HepG2 (cell line): ENCODE data around the gene KLRF2. TPM values are rescaled to one million over a fixed set of nuclear protein-coding genes. Genes with fewer than 3 reads are reported as not detected.

ENCODE experiments used
- ATAC-seq: fragments of 200-7000 bp; cut with Tn5 transposase; 3 replicates; pipeline ENCODE4 v1.9.1; 2020; ENCODE audit warnings: mild to moderate bottlenecking, moderate library complexity
- BruUV-seq: library from RNA; stranded (reverse); fragments of 400-500 nt; replicated peaks from 2 replicates; lab custom pipeline; 2021; lab: Mats Ljungman, UMichigan
- CTCF ChIA-PET: fragments of 300-600 bp; formaldehyde crosslinking; extraction: SDS; loops from one replicate; lab custom pipeline; 2021; ENCODE audit warnings: low total read pairs, inconsistent platforms, low intra/inter-chr PET ratio; lab: Yijun Ruan, JAX
- POLR2A ChIA-PET: fragments of 350-600 bp; sonication (Branson Sonifier 250); formaldehyde crosslinking; loops from one replicate; lab custom pipeline; 2020; ENCODE audit warnings: antibody characterized with exemption, inconsistent platforms; lab: Yijun Ruan, JAX
- DNase-seq: peaks from one replicate; pipeline ENCODE4 v3.0.0-alpha.2; 2015; ENCODE audit warnings: low spot score
- FAIRE-seq: peaks from 3 replicates; lab custom pipeline; 2011; peaks lifted over from hg19 to GRCh38; lab: Jason Lieb, UNC
- H2AFZ ChIP-seq: one replicate; pipeline ENCODE4 v1.6.1; 2011; ENCODE audit warnings: low read length, inconsistent platforms
- H3K27ac ChIP-seq: fragments of 300-600 bp; 3 replicates; pipeline ENCODE4 v1.8.0; 2011; ENCODE audit warnings: mixed run types, mild to moderate bottlenecking, mixed read lengths, low read length, inconsistent platforms; ENCODE audit not compliant: insufficient read depth; ENCODE audit errors: extremely low read length
- H3K27me3 ChIP-seq, 2 experiments: fragments of 200-600 bp in 1 of 2; 2 replicates in 1 of 2; 3 replicates in 1 of 2; pipeline versions ENCODE4 v1.6.0 to v1.8.0; 2011; ENCODE audit warnings: low read length in 2 of 2, mild to moderate bottlenecking in 2 of 2, moderate library complexity in 2 of 2, inconsistent platforms in 1 of 2; ENCODE audit not compliant: insufficient read depth in 2 of 2, control insufficient read depth in 1 of 2
- H3K36me3 ChIP-seq, 2 experiments: fragments of 200-600 bp in 1 of 2; replicated peaks in 1 of 2; 2 replicates in 1 of 2; 3 replicates in 1 of 2; pipeline versions ENCODE4 v1.5.1 to v1.8.0; 2011; ENCODE audit warnings: low read length in 2 of 2, inconsistent platforms in 1 of 2; ENCODE audit not compliant: insufficient read depth in 2 of 2, control insufficient read depth in 1 of 2
- H3K4me1 ChIP-seq: 2 replicates; pipeline ENCODE4 v1.5.1; 2012; ENCODE audit warnings: low read length, inconsistent platforms; ENCODE audit not compliant: insufficient read depth
- H3K4me2 ChIP-seq: 2 replicates; pipeline ENCODE4 v1.6.0; 2011; ENCODE audit warnings: low read depth, low read length, inconsistent platforms
- H3K4me3 ChIP-seq, 3 experiments: fragments of 200-600 bp in 1 of 3; sonication (generic), shearing (Covaris generic) in 1 of 3; replicated peaks in 1 of 3; 2 replicates each; pipeline ENCODE4 v1.5.1; 2011 to 2016; ENCODE audit warnings: low read length in 3 of 3, inconsistent platforms in 2 of 3, low read depth in 2 of 3, mild to moderate bottlenecking in 2 of 3, control low read depth in 1 of 3, mixed read lengths in 1 of 3; ENCODE audit not compliant: insufficient read depth in 1 of 3
- H3K79me2 ChIP-seq: one replicate; pipeline ENCODE4 v1.6.1; 2011; ENCODE audit warnings: low read length, inconsistent platforms; ENCODE audit not compliant: insufficient read depth
- H3K9ac ChIP-seq: 2 replicates; pipeline ENCODE4 v1.6.0; 2011; ENCODE audit warnings: mild to moderate bottlenecking, low read depth, low read length, inconsistent platforms; ENCODE audit not compliant: insufficient read depth
- H3K9me3 ChIP-seq: 2 replicates; pipeline ENCODE4 v1.5.1; 2012; ENCODE audit warnings: mild to moderate bottlenecking, low read length
- H4K20me1 ChIP-seq: 2 replicates; pipeline ENCODE4 v1.6.0; 2011; ENCODE audit warnings: inconsistent platforms, mild to moderate bottlenecking, low read length, moderate library complexity; ENCODE audit not compliant: insufficient read depth
- ATAD3A ChIP-seq: sonication (generic); formaldehyde crosslinking; IDR thresholded peaks from 2 replicates; pipeline ENCODE4 v1.4.0; 2020; ENCODE audit warnings: missing genetic modification reagents
- CBX2 ChIP-seq, 2 experiments: fragments of 200-600 bp in 1 of 2; sonication (generic); formaldehyde crosslinking in 1 of 2; IDR thresholded peaks; 2 replicates each; pipeline versions ENCODE4 v1.7.0 to v1.8.1; 2018 to 2022; ENCODE audit warnings: low read depth in 2 of 2, low read length in 1 of 2, mild to moderate bottlenecking in 1 of 2, missing genetic modification reagents in 1 of 2
- SIX4 ChIP-seq: sonication (generic); formaldehyde crosslinking; IDR thresholded peaks from 2 replicates; pipeline ENCODE4 v1.4.0; 2020; ENCODE audit warnings: missing genetic modification reagents
- WGBS: methylation state at CpG from one replicate; pipeline ENCODE4 v1.1.6; 2017; ENCODE audit warnings: low lambda C conversion rate; 5-methylcytosine and 5-hydroxymethylcytosine counted together
- in situ Hi-C: cut with HindIII; loops from 2 replicates; pipeline ENCODE4 v1.10.0; 2017; ENCODE audit warnings: low pct_unique_long_range_greater_than_20kb; ENCODE audit not compliant: extremely low pct_ligation_motif_present
- intact Hi-C: fragments of 100-400 bp; cut with micrococcal nuclease; formaldehyde crosslinking; loops from one replicate; pipeline ENCODE4 v1.10.0; 2022; ENCODE audit not compliant: unreplicated experiment
- polyA plus RNA-seq, 8 experiments: library from polyadenylated mRNA; depleted of rRNA in 3 of 8; stranded (reverse) in 7 of 8; unstranded in 1 of 8; fragments of >200 nt; fragmentation: Illumina TruSeq in 4 of 8; extraction: Trizol in 4 of 8; gene quantifications; 2 replicates each; pipeline versions ENCODE4 v1.2.1 to v1.2.3, GENCODE V29; 2011 to 2016; ENCODE audit warnings: low read depth in 4 of 8, missing spikeins in 1 of 8, mixed read lengths in 1 of 8; ENCODE audit not compliant: insufficient read depth in 1 of 8
- total RNA-seq, 5 experiments: library from RNA; depleted of rRNA; stranded (reverse); fragments of >200 nt; fragmentation: Illumina TruSeq; extraction: Trizol; gene quantifications; 2 replicates each; pipeline ENCODE4 v1.2.3, GENCODE V29; 2016; ENCODE audit warnings: low read depth in 1 of 5

KLRF2 gene
- total and polyA plus RNA-seq, 2 of the 13 experiments (the other 11 are each of a cell fraction or from before 2014, with no cell fraction given), result not detected

GRCh38 chr12:9868951-9869306 is 12.4 kb upstream of the KLRF2 start:
- POLR2A ChIA-PET, result no interaction called here
- no peak overlapping the region for H2AFZ ChIP-seq

DNA sequence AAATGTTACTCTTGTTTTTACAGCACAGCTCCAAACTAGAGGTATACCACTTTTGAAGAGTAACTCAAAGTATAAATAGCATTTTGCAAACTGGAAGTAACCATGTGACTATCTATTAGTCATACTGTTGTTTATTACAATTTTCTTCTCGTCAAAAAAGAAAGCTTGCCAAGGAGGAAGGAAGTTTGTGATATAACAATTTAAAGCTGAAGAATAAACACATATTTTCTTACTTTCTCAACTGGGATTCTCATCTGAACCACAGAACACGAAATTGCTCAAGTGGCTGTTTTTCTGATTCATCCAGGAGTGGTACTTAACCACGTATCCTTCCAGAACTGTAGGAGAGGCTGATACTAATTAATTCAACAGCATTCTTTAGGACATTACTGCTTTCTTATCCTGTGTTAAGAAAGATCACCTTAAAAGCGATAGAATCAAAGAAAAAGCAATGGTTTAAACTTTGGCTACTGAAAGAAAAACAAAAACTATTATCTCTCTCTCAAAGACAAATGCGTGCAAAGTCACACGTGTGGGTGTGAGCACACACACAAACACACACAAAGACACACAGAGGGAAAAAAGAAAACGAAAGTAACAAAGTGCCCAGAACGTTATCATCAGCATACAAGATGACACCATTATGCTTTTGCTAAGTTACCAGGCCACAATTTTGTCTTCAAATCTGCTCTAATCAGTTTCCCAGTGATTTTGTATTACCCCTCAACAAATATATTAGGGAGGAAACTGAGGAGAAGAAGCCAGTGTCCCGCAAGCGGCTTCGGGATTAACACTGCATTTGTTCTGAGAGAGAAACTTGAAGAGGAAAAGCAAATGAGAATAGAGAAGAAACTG is 11.8 kb upstream of the KLRF2 start, which contains the start of gene CLEC2B:
CLEC2B (minus strand) TSS at position 48 of the 855 bp plus-strand sequence.
- no peaks in the 10 kb centered on the region for H4K20me1 ChIP-seq
- ChIA-PET CTCF (no interaction called here), POLR2A (no interaction called here)
- no peaks in the 10 kb centered on the region for H3K79me2 ChIP-seq
- ATAC-seq, result no peak
- no peaks in the 10 kb centered on the region for H3K27me3 ChIP-seq
- no peaks in the 10 kb centered on the region for H3K9me3 ChIP-seq
- peaks cover 6% of the 10 kb centered on the region; the same call in 1 of the 2 replicates for H3K4me1 ChIP-seq
- no peak for FAIRE-seq
- BruUV-seq, result no TSS peak
- H3K27ac ChIP-seq, result no peak within 1 kb of the TSS
- in situ Hi-C loops, result no loop called here
- no peak within 1 kb of the TSS for H3K9ac ChIP-seq
- TF ChIP-seq SIX4 (CRISPR knock-in tag) (no peak), CBX2 (IDR thresholded peaks at IDR 0.05; ENCODE audit: low read depth, low read length) (0 out of 2 replicates have a peak, but pooled peaks have one; percentile 32), CBX2 (CRISPR knock-in tag; IDR thresholded peaks at IDR 0.05; ENCODE audit: low read depth) (no peak)
- no peak for DNase-seq
- intact Hi-C loops, result no loop called here
- 17% methylated on average over 11 of the region's 11 CpGs for WGBS
- H3K4me3 ChIP-seq, result peak within 1 kb of the TSS in 1 of 3 experiments; percentile 1; a peak in 1 of 6 replicates
- no peaks in the 10 kb centered on the region for H3K36me3 ChIP-seq
- peak within 1 kb of the TSS; percentile 44 for H3K4me2 ChIP-seq
- no peak within 1 kb of the TSS for H2AFZ ChIP-seq

More at GRCh38 chr12:9868951-9869306, 12.4 kb upstream of the KLRF2 start:
- TF ChIP-seq ATAD3A, result no peak
- H3K27ac ChIP-seq, result no peak overlapping the region
- in situ Hi-C loops (no loop called here), intact Hi-C loops (no loop called here)
- no TSS peak for BruUV-seq
- ATAC-seq (no peak), DNase-seq (no peak), FAIRE-seq (no peak)
- no peaks in the 10 kb centered on the region for H4K20me1 ChIP-seq
- H3K4me3 ChIP-seq, result no peak overlapping the region
- peaks cover 6% of the 10 kb centered on the region; the same call in 1 of the 2 replicates for H3K4me1 ChIP-seq
- H3K27me3 ChIP-seq, result no peaks in the 10 kb centered on the region
- no peak overlapping the region for H3K9ac ChIP-seq
- CTCF ChIA-PET, result no interaction called here
- WGBS, result 49% methylated on average over 4 of the region's 4 CpGs
- no peaks in the 10 kb centered on the region for H3K79me2 ChIP-seq
- no peaks in the 10 kb centered on the region for H3K36me3 ChIP-seq
- no peak overlapping the region for H3K4me2 ChIP-seq
- no peaks in the 10 kb centered on the region for H3K9me3 ChIP-seq
